ENCODE measurements around the gene GRIA3. TPM values are rescaled to one million over a fixed set of nuclear protein-coding genes. Genes with fewer than 3 reads are reported as not detected.

The GRIA3 gene
- total RNA-seq, 1 donor from 2014 or later, result 4.6 TPM

- no peak overlapping the region for H3K27ac Mint-ChIP-seq
- Histone ChIP-seq H3K27ac (no peak overlapping the region), H3K79me2 (ENCODE audit: low read depth) (no peaks in the 10 kb centered on the region), H3K4me1 (no peaks in the 10 kb centered on the region), H3K36me3 (no peaks in the 10 kb centered on the region), H3K4me3 (no peak overlapping the region), H2AFZ (replicated peaks) (no peak overlapping the region), H3F3A (ENCODE audit: low read depth) (no peaks in the 10 kb centered on the region), H3K9ac (no peak overlapping the region), H3K4me2 (no peak overlapping the region), H3K27me3 (no peaks in the 10 kb centered on the region), H4K20me1 (ENCODE audit: low read depth) (no peaks in the 10 kb centered on the region), H3K9me3 (ENCODE audit: low read depth) (no peaks in the 10 kb centered on the region)
- no peak overlapping the region for H3K4me3 Mint-ChIP-seq
- H3K9me3 Mint-ChIP-seq, result no peaks in the 10 kb centered on the region
- H3K36me3 Mint-ChIP-seq, result no peaks in the 10 kb centered on the region
- DNase-seq (ENCODE audit: low spot score), result peak; percentile 30
- no peak for TF ChIP-seq EZH2 (IDR thresholded peaks at IDR 0.05)
- TF ChIP-seq EZH2phosphoT487 (IDR thresholded peaks at IDR 0.05), result no peak
- TF ChIP-seq CTCF (IDR thresholded peaks at IDR 0.05), result no peak
- peaks cover 5% of the 10 kb centered on the region for H3K27me3 Mint-ChIP-seq (ENCODE audit: insufficient read depth, low read depth)
- peaks cover 2% of the 10 kb centered on the region for H3K4me1 Mint-ChIP-seq
Observed at GRCh38 chrX:123230798-123231197, 46.7 kb downstream of the GRIA3 start.

GRCh38 chrX:123236859-123237258 is 52.8 kb downstream of the GRIA3 start:
- H3K9ac ChIP-seq, result no peak overlapping the region
- H3K27ac Mint-ChIP-seq, result no peak overlapping the region
- no peaks in the 10 kb centered on the region for H3K36me3 Mint-ChIP-seq
- H3K27me3 ChIP-seq, result no peaks in the 10 kb centered on the region
- no peaks in the 10 kb centered on the region for H3K79me2 ChIP-seq (ENCODE audit: low read depth)
- no peak overlapping the region for H3K27ac ChIP-seq
- peaks cover 3% of the 10 kb centered on the region for H3K4me1 ChIP-seq
- H3K9me3 Mint-ChIP-seq, result no peaks in the 10 kb centered on the region
- H3K4me1 Mint-ChIP-seq, result peaks cover 5% of the 10 kb centered on the region
- no peaks in the 10 kb centered on the region for H4K20me1 ChIP-seq (ENCODE audit: low read depth)
- no peak overlapping the region for H3K4me3 ChIP-seq
- H3F3A ChIP-seq (ENCODE audit: low read depth), result no peaks in the 10 kb centered on the region
- no peak for TF ChIP-seq EZH2phosphoT487 (IDR thresholded peaks at IDR 0.05)
- no peak for TF ChIP-seq CTCF (IDR thresholded peaks at IDR 0.05)
- TF ChIP-seq EZH2 (IDR thresholded peaks at IDR 0.05), result no peak
- no peak overlapping the region for H3K4me2 ChIP-seq
- H3K27me3 Mint-ChIP-seq (ENCODE audit: insufficient read depth, low read depth), result peaks cover 3% of the 10 kb centered on the region
- no peak overlapping the region for H2AFZ ChIP-seq (replicated peaks)
- no peaks in the 10 kb centered on the region for H3K9me3 ChIP-seq (ENCODE audit: low read depth)
- peak; percentile 13 for DNase-seq (ENCODE audit: low spot score)
- no peaks in the 10 kb centered on the region for H3K36me3 ChIP-seq
- no peak overlapping the region for H3K4me3 Mint-ChIP-seq

- H3K27ac Mint-ChIP-seq, result no peak overlapping the region
- Histone ChIP-seq H3K4me2 (no peak overlapping the region), H3K27me3 (no peaks in the 10 kb centered on the region), H2AFZ (replicated peaks) (no peak overlapping the region), H3K4me3 (no peak overlapping the region), H3K36me3 (no peaks in the 10 kb centered on the region), H3K9me3 (ENCODE audit: low read depth) (no peaks in the 10 kb centered on the region), H4K20me1 (ENCODE audit: low read depth) (no peaks in the 10 kb centered on the region), H3K27ac (no peak overlapping the region), H3F3A (ENCODE audit: low read depth) (no peaks in the 10 kb centered on the region), H3K9ac (no peak overlapping the region), H3K4me1 (peaks cover 3% of the 10 kb centered on the region), H3K79me2 (ENCODE audit: low read depth) (no peaks in the 10 kb centered on the region)
- H3K27me3 Mint-ChIP-seq (ENCODE audit: insufficient read depth, low read depth), result peaks cover 3% of the 10 kb centered on the region
- H3K4me1 Mint-ChIP-seq, result peaks cover 5% of the 10 kb centered on the region
- no peaks in the 10 kb centered on the region for H3K36me3 Mint-ChIP-seq
- TF ChIP-seq EZH2 (IDR thresholded peaks at IDR 0.05) (no peak), CTCF (IDR thresholded peaks at IDR 0.05) (no peak), EZH2phosphoT487 (IDR thresholded peaks at IDR 0.05) (no peak)
- DNase-seq (ENCODE audit: low spot score), result no peak
- no peak overlapping the region for H3K4me3 Mint-ChIP-seq
- no peaks in the 10 kb centered on the region for H3K9me3 Mint-ChIP-seq
Observed at GRCh38 chrX:123237271-123237670, 53.2 kb downstream of the GRIA3 start.

Data from neural progenitor cell (in vitro differentiated cells).